SK-N-SH treated with all-trans-retinoic acid at 6 μM for 48 hours (cell line): Measurements from ENCODE around the gene ZBTB42.

Source experiments
- ATAC-seq: fragments of 200-7000 bp; cut with Tn5 transposase; 3 replicates; pipeline ENCODE4 v1.9.1; 2020; ENCODE audit warnings: mild to moderate bottlenecking, moderate library complexity
- ARNTL ChIP-seq: fragments of 450-650 bp; formaldehyde crosslinking; IDR thresholded peaks from 2 replicates; pipeline ENCODE4 v1.5.0; 2020; ENCODE audit warnings: low read depth, mild to moderate bottlenecking, moderate library complexity, borderline replicate concordance
- BACH2 ChIP-seq: fragments of 250-450 bp; sonication (Bioruptor Pico); IDR thresholded peaks from 2 replicates; pipeline ENCODE4 v1.9.0; 2021; ENCODE audit warnings: mild to moderate bottlenecking, borderline replicate concordance
- CREB5 ChIP-seq: fragments of 250-450 bp; sonication (Bioruptor Pico); IDR thresholded peaks from 2 replicates; pipeline ENCODE4 v1.5.1; 2020; ENCODE audit warnings: low read depth, mild to moderate bottlenecking, moderate library complexity
- CSDC2 ChIP-seq: fragments of 250-450 bp; sonication (Bioruptor Pico); IDR thresholded peaks from 2 replicates; pipeline ENCODE4 v1.5.0; 2020; ENCODE audit warnings: mild to moderate bottlenecking, moderate library complexity
- ESRRG ChIP-seq: fragments of 250-450 bp; sonication (Bioruptor Pico); IDR thresholded peaks from 2 replicates; pipeline ENCODE4 v1.6.1; 2021; ENCODE audit warnings: mild to moderate bottlenecking
- GLIS3 ChIP-seq: fragments of 250-450 bp; sonication (Bioruptor Pico); IDR thresholded peaks from 2 replicates; pipeline ENCODE4 v1.5.0; 2020; ENCODE audit warnings: mild to moderate bottlenecking, moderate library complexity
- ISL1 ChIP-seq: fragments of 250-450 bp; sonication (Bioruptor Pico); IDR thresholded peaks from 2 replicates; pipeline ENCODE4 v2.1.2; 2022; ENCODE audit warnings: mild to moderate bottlenecking, moderate library complexity
- OSR1 ChIP-seq: fragments of 250-450 bp; sonication (Bioruptor Pico); IDR thresholded peaks from 2 replicates; pipeline ENCODE4 v1.8.0; 2022; ENCODE audit warnings: moderate library complexity, mild to moderate bottlenecking, inconsistent platforms
- PATZ1 ChIP-seq: fragments of 250-450 bp; sonication (Bioruptor Pico); IDR thresholded peaks from 2 replicates; pipeline ENCODE4 v1.8.0; 2020; ENCODE audit warnings: mild to moderate bottlenecking, moderate library complexity, borderline replicate concordance
- POU6F1 ChIP-seq: fragments of 250-450 bp; sonication (Bioruptor Pico); IDR thresholded peaks from 2 replicates; pipeline ENCODE4 v1.8.0; 2021; ENCODE audit warnings: low read depth, mild to moderate bottlenecking, moderate library complexity, borderline replicate concordance
- PPARA ChIP-seq: fragments of 250-450 bp; sonication (Bioruptor Pico); IDR thresholded peaks from 2 replicates; pipeline ENCODE4 v1.5.0; 2020; ENCODE audit warnings: mild to moderate bottlenecking, borderline replicate concordance
- SNAI2 ChIP-seq: fragments of 250-450 bp; sonication (Bioruptor Pico); IDR thresholded peaks from 2 replicates; pipeline ENCODE4 v1.5.0; 2020; ENCODE audit warnings: mild to moderate bottlenecking, moderate library complexity
- TCF4 ChIP-seq: fragments of 250-450 bp; sonication (Bioruptor Pico); IDR thresholded peaks from 2 replicates; pipeline ENCODE4 v1.8.0; 2021; ENCODE audit warnings: mild to moderate bottlenecking, moderate library complexity, borderline replicate concordance
- TOX ChIP-seq: fragments of 250-450 bp; sonication (Bioruptor Pico); IDR thresholded peaks from 2 replicates; pipeline ENCODE4 v1.8.0; 2021; ENCODE audit warnings: mild to moderate bottlenecking, moderate library complexity, borderline replicate concordance
- ZC3H10 ChIP-seq: fragments of 250-450 bp; sonication (Bioruptor Pico); IDR thresholded peaks from 2 replicates; pipeline ENCODE4 v1.5.1; 2021; ENCODE audit warnings: mild to moderate bottlenecking, moderate library complexity
- ZFP3 ChIP-seq: fragments of 250-450 bp; sonication (Bioruptor Pico); IDR thresholded peaks from 2 replicates; pipeline ENCODE4 v1.5.0; 2020; ENCODE audit warnings: mild to moderate bottlenecking, moderate library complexity
- ZFP30 ChIP-seq: fragments of 450-650 bp; formaldehyde crosslinking; IDR thresholded peaks from 2 replicates; pipeline ENCODE4 v1.5.0; 2022; ENCODE audit warnings: mild to moderate bottlenecking, moderate library complexity
- ZNF565 ChIP-seq: fragments of 450-650 bp; formaldehyde crosslinking; conservative IDR thresholded peaks from 2 replicates; pipeline ENCODE4 v1.5.0; 2020; ENCODE audit warnings: low read depth, mild to moderate bottlenecking, moderate library complexity
- ZNF70 ChIP-seq: fragments of 450-650 bp; formaldehyde crosslinking; IDR thresholded peaks from 2 replicates; pipeline ENCODE4 v1.5.0; 2020; ENCODE audit warnings: mild to moderate bottlenecking, moderate library complexity
- ZNF8 ChIP-seq: fragments of 450-650 bp; formaldehyde crosslinking; IDR thresholded peaks from 2 replicates; pipeline ENCODE4 v1.5.0; 2020; ENCODE audit warnings: mild to moderate bottlenecking, moderate library complexity

The ZBTB42 gene

GRCh38 chr14:104758981-104759969 is 41.6 kb upstream of the ZBTB42 start:
- no peak for ATAC-seq
- TF ChIP-seq ZNF8 (CRISPR knock-in tag) (no peak), BACH2 (CRISPR knock-in tag) (no peak), ISL1 (CRISPR knock-in tag) (no peak), CREB5 (no peak), ARNTL (CRISPR knock-in tag) (no peak)

GRCh38 chr14:104765517-104765916 is 35.4 kb upstream of the ZBTB42 start:
- no peak for ATAC-seq
- TF ChIP-seq OSR1 (no peak), SNAI2 (CRISPR knock-in tag) (no peak), ZNF70 (CRISPR knock-in tag) (no peak), CSDC2 (CRISPR knock-in tag) (no peak), ZNF8 (CRISPR knock-in tag) (no peak), ESRRG (CRISPR knock-in tag) (no peak), CREB5 (no peak), ARNTL (CRISPR knock-in tag) (no peak), ZFP30 (CRISPR knock-in tag) (no peak), GLIS3 (CRISPR knock-in tag) (no peak), POU6F1 (CRISPR knock-in tag) (no peak), PATZ1 (CRISPR knock-in tag) (no peak), TCF4 (CRISPR knock-in tag) (no peak), ZC3H10 (CRISPR knock-in tag) (no peak), ZNF565 (no peak), TOX (CRISPR knock-in tag) (no peak), PPARA (CRISPR knock-in tag) (no peak)

GRCh38 chr14:104766256-104766862 is 34.5 kb upstream of the ZBTB42 start:
- TF ChIP-seq ZFP3 (no peak), ZC3H10 (CRISPR knock-in tag) (no peak), PATZ1 (CRISPR knock-in tag) (no peak)
- ATAC-seq = no peak
